Measurements from ENCODE around the gene RMI2.

The RMI2 gene

GRCh38 chr16:11299865-11300559, 45.2 kb upstream of the RMI2 start:
- TF ChIP-seq CTCF (IDR thresholded peaks at IDR 0.05; ENCODE audit: low read depth, low read length) = no peak
- no peak overlapping the region for H3K4me3 ChIP-seq (ENCODE audit: low read depth, low read length)

- H3K4me3 ChIP-seq (ENCODE audit: low read depth, low read length) = no peak overlapping the region
- no peak for TF ChIP-seq CTCF (IDR thresholded peaks at IDR 0.05; ENCODE audit: low read depth, low read length)
Measured at GRCh38 chr16:11300560-11300892, 44.7 kb upstream of the RMI2 start.

GRCh38 chr16:11301645-11302501, 43.4 kb upstream of the RMI2 start:
- H3K4me3 ChIP-seq (ENCODE audit: low read depth, low read length) = no peak overlapping the region
- TF ChIP-seq CTCF (IDR thresholded peaks at IDR 0.05; ENCODE audit: low read depth, low read length) = no peak

- no peak overlapping the region for H3K4me3 ChIP-seq (ENCODE audit: low read depth, low read length)
- no peak for TF ChIP-seq CTCF (IDR thresholded peaks at IDR 0.05; ENCODE audit: low read depth, low read length)
Measured at GRCh38 chr16:11302977-11303376, 42.3 kb upstream of the RMI2 start.

GRCh38 chr16:11303405-11304138, 41.7 kb upstream of the RMI2 start:
- no peak overlapping the region for H3K4me3 ChIP-seq (ENCODE audit: low read depth, low read length)
- TF ChIP-seq CTCF (IDR thresholded peaks at IDR 0.05; ENCODE audit: low read depth, low read length) = no peak

- TF ChIP-seq CTCF (IDR thresholded peaks at IDR 0.05; ENCODE audit: low read depth, low read length) = no peak
Measured at GRCh38 chr16:11306381-11306780, 38.9 kb upstream of the RMI2 start.

More at GRCh38 chr16:11306381-11306780, 38.9 kb upstream of the RMI2 start:
- no peak overlapping the region for H3K4me3 ChIP-seq (ENCODE audit: low read depth, low read length)

Measured in WI38 (cell line).